Spinal cord (tissue), 10 donors: ENCODE measurements around the gene SMIM20. TPM values are rescaled to one million over a fixed set of nuclear protein-coding genes. Genes with fewer than 3 reads are reported as not detected.

Experiments
- DNase-seq, 6 donors: peaks; one replicate each; pipeline versions ENCODE4 v3.0.0 to v3.0.0-alpha.2; 2013 to 2015; ENCODE audit warnings: low spot score in 6 of 6, low read depth in 4 of 6
- H3K27ac ChIP-seq: one replicate; pipeline ENCODE4 v1.5.1; 2013; ENCODE audit warnings: low read depth, low read length, control low read depth
- H3K27me3 ChIP-seq: one replicate; pipeline ENCODE4 v1.6.1; 2013; ENCODE audit warnings: low read length; ENCODE audit not compliant: control insufficient read depth, insufficient read depth
- H3K36me3 ChIP-seq: one replicate; pipeline ENCODE4 v1.6.1; 2013; ENCODE audit warnings: low read length; ENCODE audit not compliant: control insufficient read depth, insufficient read depth
- H3K4me1 ChIP-seq: one replicate; pipeline ENCODE4 v1.6.1; 2013; ENCODE audit warnings: low read length; ENCODE audit not compliant: control insufficient read depth, insufficient read depth
- H3K4me3 ChIP-seq: one replicate; pipeline ENCODE4 v1.5.1; 2013; ENCODE audit warnings: low read depth, low read length, control low read depth
- H3K9me3 ChIP-seq: one replicate; pipeline ENCODE4 v1.6.1; 2013; ENCODE audit warnings: low read length; ENCODE audit not compliant: control insufficient read depth, insufficient read depth
- WGBS: methylation state at CpG from one replicate; pipeline ENCODE4 v1.1.5; 2013; ENCODE audit warnings: missing lambda C conversion rate; ENCODE audit not compliant: insufficient coverage; 5-methylcytosine and 5-hydroxymethylcytosine counted together
- polyA plus RNA-seq, 2 donors: library from polyadenylated mRNA; unstranded; fragments of 120-200 nt; gene quantifications; one replicate each; pipeline ENCODE4 v1.2.1, GENCODE V29; 2013; ENCODE audit not compliant: insufficient read length in 2 of 2
- total RNA-seq, 2 donors: library from RNA; depleted of rRNA in 1 of 2; stranded (reverse); fragments of 120-200 nt in 1 of 2; fragments of >200 nt in 1 of 2; gene quantifications; one replicate each; pipeline versions ENCODE4 v1.2.3 to v1.2.4, GENCODE V29; 2013 to 2014
- donor health status: healthy.

SMIM20 gene
- total and polyA plus RNA-seq, 4 donors = 29.1 to 46.4 (median 37.6) TPM

GRCh38 chr4:25937801-25938200 is 23.8 kb downstream of the SMIM20 start:
- Histone ChIP-seq H3K9me3 (no peaks in the 10 kb centered on the region), H3K4me1 (no peaks in the 10 kb centered on the region), H3K36me3 (no peaks in the 10 kb centered on the region), H3K4me3 (no peak overlapping the region), H3K27ac (no peak overlapping the region), H3K27me3 (no peaks in the 10 kb centered on the region)
- DNase-seq = peak in 1 of 6 donors; percentile 48
- 17% methylated on average over 1 of the region's 1 CpG for WGBS

GRCh38 chr4:25938366-25938765 is 24.3 kb downstream of the SMIM20 start:
- WGBS = 67% methylated on average over 5 of the region's 6 CpGs
- no peak for DNase-seq
- no peaks in the 10 kb centered on the region for H3K4me1 ChIP-seq

GRCh38 chr4:25938787-25939186 is 24.8 kb downstream of the SMIM20 start:
- Histone ChIP-seq H3K4me3 (no peak overlapping the region), H3K4me1 (no peaks in the 10 kb centered on the region), H3K9me3 (no peaks in the 10 kb centered on the region), H3K36me3 (no peaks in the 10 kb centered on the region), H3K27me3 (no peaks in the 10 kb centered on the region), H3K27ac (no peak overlapping the region)
- 75% methylated on average over 2 of the region's 3 CpGs for WGBS
- DNase-seq = no peak

More at GRCh38 chr4:25938366-25938765, 24.3 kb downstream of the SMIM20 start:
- Histone ChIP-seq H3K9me3 (no peaks in the 10 kb centered on the region), H3K36me3 (no peaks in the 10 kb centered on the region), H3K4me3 (no peak overlapping the region), H3K27me3 (no peaks in the 10 kb centered on the region), H3K27ac (no peak overlapping the region)

- H3K4me3 ChIP-seq = no peak overlapping the region
- no peaks in the 10 kb centered on the region for H3K4me1 ChIP-seq
- 100% methylated on average over 1 of the region's 4 CpGs for WGBS
- H3K27me3 ChIP-seq = no peaks in the 10 kb centered on the region
- no peaks in the 10 kb centered on the region for H3K36me3 ChIP-seq
- H3K9me3 ChIP-seq = no peaks in the 10 kb centered on the region
- no peak overlapping the region for H3K27ac ChIP-seq
- no peak for DNase-seq
These were observed 25.3 kb downstream of the SMIM20 start for GRCh38 chr4:25939330-25939729.

- Histone ChIP-seq H3K27ac (no peak overlapping the region), H3K4me1 (no peaks in the 10 kb centered on the region), H3K27me3 (no peaks in the 10 kb centered on the region), H3K36me3 (no peaks in the 10 kb centered on the region), H3K4me3 (no peak overlapping the region), H3K9me3 (no peaks in the 10 kb centered on the region)
- no peak for DNase-seq
- WGBS = no CpG with 5 or more reads among the region's 3 CpGs
These were observed 27.6 kb downstream of the SMIM20 start for GRCh38 chr4:25941457-25942221.

GRCh38 chr4:25943312-25943711 is 29.3 kb downstream of the SMIM20 start:
- Histone ChIP-seq H3K4me1 (no peaks in the 10 kb centered on the region), H3K27me3 (no peaks in the 10 kb centered on the region), H3K4me3 (no peak overlapping the region), H3K9me3 (no peaks in the 10 kb centered on the region), H3K27ac (no peak overlapping the region), H3K36me3 (no peaks in the 10 kb centered on the region)
- DNase-seq = no peak

GRCh38 chr4:25943805-25944204 is 29.8 kb downstream of the SMIM20 start:
- no peaks in the 10 kb centered on the region for H3K27me3 ChIP-seq
- H3K4me3 ChIP-seq = no peak overlapping the region
- no peaks in the 10 kb centered on the region for H3K36me3 ChIP-seq
- H3K27ac ChIP-seq = no peak overlapping the region
- DNase-seq = no peak
- H3K4me1 ChIP-seq = no peaks in the 10 kb centered on the region
- no peaks in the 10 kb centered on the region for H3K9me3 ChIP-seq

GRCh38 chr4:25948051-25948450 is 34.0 kb downstream of the SMIM20 start:
- no peak for DNase-seq
- H3K36me3 ChIP-seq = no peaks in the 10 kb centered on the region
- H3K9me3 ChIP-seq = no peaks in the 10 kb centered on the region
- no peak overlapping the region for H3K27ac ChIP-seq
- no CpG with 5 or more reads among the region's 1 CpG for WGBS
- H3K4me3 ChIP-seq = no peak overlapping the region
- peaks cover 2% of the 10 kb centered on the region for H3K27me3 ChIP-seq
- H3K4me1 ChIP-seq = peaks cover 21% of the 10 kb centered on the region

- peak in 2 of 6 donors; percentile 63 to 77 for DNase-seq
- Histone ChIP-seq H3K4me1 (peaks cover 30% of the 10 kb centered on the region), H3K27me3 (peaks cover 2% of the 10 kb centered on the region), H3K27ac (no peak overlapping the region), H3K36me3 (no peaks in the 10 kb centered on the region), H3K9me3 (no peaks in the 10 kb centered on the region), H3K4me3 (no peak overlapping the region)
- 20% methylated on average over 2 of the region's 6 CpGs for WGBS
These were observed 35.2 kb downstream of the SMIM20 start for GRCh38 chr4:25949173-25949748.

- H3K27me3 ChIP-seq = peaks cover 2% of the 10 kb centered on the region
- H3K36me3 ChIP-seq = no peaks in the 10 kb centered on the region
- 89% methylated on average over 5 of the region's 8 CpGs for WGBS
- H3K4me3 ChIP-seq = no peak overlapping the region
- peaks cover 30% of the 10 kb centered on the region for H3K4me1 ChIP-seq
- no peak for DNase-seq
- H3K27ac ChIP-seq = no peak overlapping the region
- H3K9me3 ChIP-seq = no peaks in the 10 kb centered on the region
These were observed 36.0 kb downstream of the SMIM20 start for GRCh38 chr4:25949994-25950393.
